IMR-90 (cell line): Measurements from ENCODE around the gene KCNG4. TPM values are rescaled to one million over a fixed set of nuclear protein-coding genes. Genes with fewer than 3 reads are reported as not detected.

Source experiments
- ATAC-seq: fragments of 200-7000 bp; cut with Tn5 transposase; 2 replicates; pipeline ENCODE4 v1.9.1; 2020; ENCODE audit warnings: low read depth, mild to moderate bottlenecking, moderate library complexity
- BruUV-seq: library from RNA; stranded (reverse); fragments of 400-500 nt; replicated peaks from 2 replicates; lab custom pipeline; 2021; lab: Mats Ljungman, UMichigan
- CTCF ChIA-PET: fragments of 300-600 bp; formaldehyde crosslinking; extraction: SDS; loops from one replicate; lab custom pipeline; 2021; ENCODE audit warnings: antibody characterized with exemption; lab: Yijun Ruan, JAX
- POLR2A ChIA-PET: fragments of 300-600 bp; sonication (Branson Sonifier 250); formaldehyde crosslinking; loops from one replicate; lab custom pipeline; 2022; ENCODE audit warnings: antibody characterized with exemption; ENCODE audit not compliant: unreplicated experiment; lab: Charles Lee
- DNase-seq: peaks from one replicate; pipeline ENCODE4 v3.0.0; 2013
- H2AFZ ChIP-seq: replicated peaks from 2 replicates; pipeline ENCODE3; 2013; ENCODE audit warnings: low read length, mild to moderate bottlenecking; ENCODE audit not compliant: poor library complexity
- H2AK5ac ChIP-seq: 2 replicates; pipeline ENCODE4 v1.6.1; 2013; ENCODE audit warnings: low read depth, low read length, inconsistent platforms
- H2AK9ac ChIP-seq: replicated peaks from 2 replicates; pipeline ENCODE3; 2013; ENCODE audit warnings: mild to moderate bottlenecking, low read depth, low read length, moderate library complexity; ENCODE audit not compliant: poor library complexity
- H2BK120ac ChIP-seq: 2 replicates; pipeline ENCODE4 v1.6.1; 2013; ENCODE audit warnings: low read depth, low read length, inconsistent platforms
- H2BK15ac ChIP-seq: 3 replicates; pipeline ENCODE4 v1.6.1; 2013; ENCODE audit warnings: low read depth, low read length, inconsistent platforms
- H2BK20ac ChIP-seq: 2 replicates; pipeline ENCODE4 v1.6.1; 2013; ENCODE audit warnings: low read depth, mild to moderate bottlenecking, inconsistent platforms, low read length, moderate library complexity
- H2BK5ac ChIP-seq: 2 replicates; pipeline ENCODE4 v1.6.1; 2013; ENCODE audit warnings: mild to moderate bottlenecking, low read depth, low read length, inconsistent platforms; ENCODE audit not compliant: poor library complexity, severe bottlenecking
- H3K14ac ChIP-seq: replicated peaks from 2 replicates; pipeline ENCODE4 v1.6.1; 2013; ENCODE audit warnings: low read depth, low read length, inconsistent platforms
- H3K18ac ChIP-seq: 2 replicates; pipeline ENCODE4 v1.6.1; 2013; ENCODE audit warnings: low read depth, low read length, control low read depth
- H3K23ac ChIP-seq: 2 replicates; pipeline ENCODE4 v1.6.1; 2013; ENCODE audit warnings: low read depth, low read length, inconsistent platforms
- H3K27ac ChIP-seq: 2 replicates; pipeline ENCODE4 v1.5.1; 2013; ENCODE audit warnings: mild to moderate bottlenecking, control low read depth, low read length; ENCODE audit not compliant: insufficient read depth
- H3K27me3 ChIP-seq: 2 replicates; pipeline ENCODE4 v1.6.1; 2013; ENCODE audit warnings: low read length; ENCODE audit not compliant: control insufficient read depth, insufficient read depth
- H3K36me3 ChIP-seq: 2 replicates; pipeline ENCODE4 v1.6.1; 2013; ENCODE audit warnings: low read length, mixed read lengths; ENCODE audit not compliant: control insufficient read depth, insufficient read depth
- H3K4ac ChIP-seq: 2 replicates; pipeline ENCODE4 v1.6.1; 2013; ENCODE audit warnings: low read depth, low read length, inconsistent platforms
- H3K4me1 ChIP-seq: 2 replicates; pipeline ENCODE4 v1.6.1; 2013; ENCODE audit warnings: low read length, mixed read lengths; ENCODE audit not compliant: control insufficient read depth, insufficient read depth
- H3K4me2 ChIP-seq: 2 replicates; pipeline ENCODE4 v1.6.1; 2013; ENCODE audit warnings: low read depth, mild to moderate bottlenecking, control low read depth, low read length, moderate library complexity
- H3K4me3 ChIP-seq: 2 replicates; pipeline ENCODE4 v1.5.1; 2013; ENCODE audit warnings: low read depth, mild to moderate bottlenecking, control low read depth, low read length, moderate library complexity; ENCODE audit not compliant: insufficient read depth
- H3K56ac ChIP-seq: 2 replicates; pipeline ENCODE4 v1.6.1; 2013; ENCODE audit warnings: low read length, inconsistent platforms; ENCODE audit not compliant: insufficient read depth; ENCODE audit errors: extremely low read depth
- H3K79me1 ChIP-seq, 2 experiments: 2 replicates each; pipeline ENCODE4 v1.6.1; 2013; ENCODE audit warnings: low read length in 2 of 2, inconsistent platforms in 1 of 2, low read depth in 1 of 2
- H3K9ac ChIP-seq: 2 replicates; pipeline ENCODE4 v1.6.1; 2013; ENCODE audit warnings: low read depth, low read length, control low read depth
- H3K9me1 ChIP-seq: 2 replicates; pipeline ENCODE4 v1.6.1; 2013; ENCODE audit warnings: low read length, inconsistent platforms; ENCODE audit not compliant: insufficient read depth
- H3K9me3 ChIP-seq: 2 replicates; pipeline ENCODE4 v1.6.1; 2013; ENCODE audit warnings: low read length; ENCODE audit not compliant: control insufficient read depth, insufficient read depth
- H4K20me1 ChIP-seq: 2 replicates; pipeline ENCODE4 v1.6.1; 2013; ENCODE audit warnings: low read length, inconsistent platforms; ENCODE audit not compliant: insufficient read depth
- H4K5ac ChIP-seq: 2 replicates; pipeline ENCODE4 v1.6.1; 2013; ENCODE audit warnings: mild to moderate bottlenecking, low read depth, low read length, control low read depth
- H4K8ac ChIP-seq, 2 experiments: 2 replicates each; pipeline ENCODE4 v1.6.1; 2013; ENCODE audit warnings: low read depth in 2 of 2, low read length in 2 of 2, control low read depth in 1 of 2, inconsistent platforms in 1 of 2
- H4K91ac ChIP-seq: 2 replicates; pipeline ENCODE4 v1.6.1; 2013; ENCODE audit warnings: low read depth, low read length, inconsistent platforms; ENCODE audit not compliant: insufficient read depth
- ELK1 ChIP-seq: fragments of 150-350 bp; IDR thresholded peaks from 2 replicates; pipeline ENCODE4 v1.6.1; 2016; ENCODE audit warnings: low read depth, mild to moderate bottlenecking, low read length, moderate library complexity, borderline replicate concordance
- FOS ChIP-seq: fragments of 150-350 bp; IDR thresholded peaks from 2 replicates; pipeline ENCODE4 v1.6.1; 2016; ENCODE audit warnings: low read depth, low read length
- POLR2A ChIP-seq: IDR thresholded peaks from 2 replicates; pipeline ENCODE4 v1.6.1; 2012; ENCODE audit warnings: mild to moderate bottlenecking, low read depth, low read length
- SMC3 ChIP-seq: fragments of 150-350 bp; IDR thresholded peaks from 2 replicates; pipeline ENCODE4 v1.6.1; 2016; ENCODE audit warnings: low read depth, mild to moderate bottlenecking, antibody characterized with exemption, low read length, moderate library complexity
- WGBS, 2 experiments: methylation state at CpG; one replicate each; pipeline versions ENCODE4 v1.1.5 to v1.1.7; 2013; ENCODE audit warnings: missing lambda C conversion rate in 2 of 2; ENCODE audit not compliant: insufficient read length in 1 of 2; ENCODE audit errors: extremely low coverage in 2 of 2; 5-methylcytosine and 5-hydroxymethylcytosine counted together
- dilution Hi-C: fragments of 300-500 bp; cut with HindIII; formaldehyde crosslinking; loops from one replicate; pipeline ENCODE4 v1.14.3; 2018; ENCODE audit warnings: low sequenced_read_pairs; ENCODE audit not compliant: unreplicated experiment
- in situ Hi-C: fragments of 300-500 bp; cut with MboI; formaldehyde crosslinking; loops from 3 replicates; pipeline ENCODE4 v1.14.3; 2019; ENCODE audit warnings: low sequenced_read_pairs, inconsistent platforms, mixed read lengths
- intact Hi-C: fragments of 100-400 bp; cut with micrococcal nuclease; formaldehyde crosslinking; loops from 2 replicates; pipeline ENCODE4 v1.10.0; 2022
- polyA plus RNA-seq, 3 experiments: library from polyadenylated mRNA; depleted of rRNA; stranded (reverse); fragments of >200 nt; gene quantifications; 2 replicates each; pipeline ENCODE4 v1.2.3, GENCODE V29; 2012; ENCODE audit warnings: low replicate concordance in 1 of 3
- total RNA-seq: library from RNA; depleted of rRNA; stranded (reverse); fragments of >200 nt; gene quantifications from 2 replicates; pipeline ENCODE4 v1.2.3, GENCODE V29; 2012

Gene KCNG4
- total and polyA plus RNA-seq, 2 of the 4 experiments (the other 2 are of a cell fraction), result not detected

- H2BK120ac ChIP-seq, result no peak overlapping the region
- DNase-seq (no peak), ATAC-seq (no peak)
- H3K27ac ChIP-seq, result no peak overlapping the region
- no peak overlapping the region for H3K4me3 ChIP-seq
- intact Hi-C loops, result no loop called here
- no peaks in the 10 kb centered on the region for H3K9me1 ChIP-seq
- BruUV-seq, result no TSS peak
- in situ Hi-C loops, result no loop called here
- H3K36me3 ChIP-seq, result no peaks in the 10 kb centered on the region
- H3K9ac ChIP-seq, result no peak overlapping the region
- H3K79me1 ChIP-seq, result no peaks in the 10 kb centered on the region
- no peak overlapping the region for H2BK5ac ChIP-seq
- no peak overlapping the region for H3K4me2 ChIP-seq
- ChIA-PET CTCF (interaction anchor here (1.9 kb wide), 1 partner anchor 11 kb away, joined by 9 read pairs; the partner anchor contains the start of gene TAF1C), POLR2A (no interaction called here)
- H3K9me3 ChIP-seq, result no peaks in the 10 kb centered on the region
- no peak overlapping the region for H2BK20ac ChIP-seq
- no peak overlapping the region for H3K56ac ChIP-seq
- H3K4me1 ChIP-seq, result peaks cover 2% of the 10 kb centered on the region; the same call in 1 of the 2 replicates
- dilution Hi-C loops, result no loop called here
- no peak overlapping the region for H3K14ac ChIP-seq
- no peaks in the 10 kb centered on the region; the same call in 1 of the 2 replicates for H4K20me1 ChIP-seq
- no peak overlapping the region for H2BK15ac ChIP-seq
- H4K5ac ChIP-seq, result no peak overlapping the region
- H3K4ac ChIP-seq, result no peak overlapping the region
- no peak overlapping the region for H4K91ac ChIP-seq
- H3K27me3 ChIP-seq, result peaks cover 34% of the 10 kb centered on the region
- no peak overlapping the region for H2AK9ac ChIP-seq
- WGBS, 2 experiments, result 98% methylated on average over 7 of the region's 14 CpGs; no CpG with 5 or more reads in 1 of the 2 experiments
- H3K18ac ChIP-seq, result no peak overlapping the region
- peak overlapping the region; percentile 72 for H2AFZ ChIP-seq
- H4K8ac ChIP-seq, result no peak overlapping the region
- no peak overlapping the region for H3K23ac ChIP-seq
- TF ChIP-seq FOS, result no peak
- TF ChIP-seq SMC3, result no peak
- no peak for TF ChIP-seq ELK1
- TF ChIP-seq POLR2A, result no peak
- H2AK5ac ChIP-seq, result no peak overlapping the region
These were observed 42.2 kb downstream of the KCNG4 start for GRCh38 chr16:84197466-84198128.
